Measurements from ENCODE around the gene ADAMTS15.
"Not testable (repeated sequence)": the region's sequence is repeated elsewhere in the genome, so short reads cannot be mapped to it uniquely, and the experiment has no call there.

ADAMTS15 gene

GRCh38 chr11:130428316-130429119 lies 19.9 kb upstream of the ADAMTS15 start, which contains the start of gene ADAMTS8:
Gene ADAMTS8 (minus strand): TSS chr11:130428609. CDS start chr11:130428286, 323 bp downstream.
- intact Hi-C loops (cut with DNase I), result loop anchor here (5.0 kb wide), 1 partner anchor 36 kb away; no protein-coding TSS in a partner anchor
- peak in 27 of 42 donors; percentile 25 to 75 (median 57) for DNase-seq

- intact Hi-C loops (cut with DNase I), result loop anchor here (5.0 kb wide), 1 partner anchor 37 kb away; no protein-coding TSS in a partner anchor
- DNase-seq, result no peak
Observed at GRCh38 chr11:130429120-130429681, 19.2 kb upstream of the ADAMTS15 start.

- no peak for DNase-seq
- intact Hi-C loops (cut with DNase I), result loop anchor here (5.0 to 10.0 kb wide), 3 partner anchors 38 to 465 kb away; no protein-coding TSS in a partner anchor
Observed at GRCh38 chr11:130429983-130430382, 18.5 kb upstream of the ADAMTS15 start.

GRCh38 chr11:130431331-130431773 lies 17.1 kb upstream of the ADAMTS15 start:
- peak; percentile 66 to 94 (median 84) for DNase-seq
- intact Hi-C loops (cut with DNase I), result loop anchor here (10.0 kb wide), 2 partner anchors 233 to 463 kb away; no protein-coding TSS in a partner anchor

GRCh38 chr11:130431801-130432200 lies 16.6 kb upstream of the ADAMTS15 start:
- intact Hi-C loops (cut with DNase I), result loop anchor here (10.0 kb wide), 2 partner anchors 233 to 463 kb away; no protein-coding TSS in a partner anchor
- no peak for DNase-seq

GRCh38 chr11:130433357-130433756 lies 15.1 kb upstream of the ADAMTS15 start:
- intact Hi-C loops (cut with DNase I), result loop anchor here (10.0 kb wide), 2 partner anchors 231 to 461 kb away; no protein-coding TSS in a partner anchor
- DNase-seq, result no peak

GRCh38 chr11:130434521-130435223 lies 13.8 kb upstream of the ADAMTS15 start:
- peak; percentile 57 to 93 (median 86) for DNase-seq
- intact Hi-C loops (cut with DNase I), result loop anchor here (1.0 to 10.0 kb wide), 3 partner anchors 230 to 460 kb away; no protein-coding TSS in a partner anchor

- no peak for DNase-seq
- intact Hi-C loops (cut with DNase I), result loop anchor here (10.0 kb wide), 2 partner anchors 229 to 459 kb away; no protein-coding TSS in a partner anchor
Observed at GRCh38 chr11:130435671-130436070, 12.8 kb upstream of the ADAMTS15 start.

- intact Hi-C loops (cut with DNase I), result loop anchor here (10.0 kb wide), 2 partner anchors 229 to 459 kb away; no protein-coding TSS in a partner anchor
- DNase-seq, result no peak
Observed at GRCh38 chr11:130436171-130436570, 12.3 kb upstream of the ADAMTS15 start.

GRCh38 chr11:130437848-130438247 lies 10.6 kb upstream of the ADAMTS15 start:
- DNase-seq, result no peak
- intact Hi-C loops (cut with DNase I), result loop anchor here (10.0 kb wide), 2 partner anchors 227 to 457 kb away; no protein-coding TSS in a partner anchor

GRCh38 chr11:130438401-130439159 lies 9.9 kb upstream of the ADAMTS15 start:
- DNase-seq, result not testable (repeated sequence)
- intact Hi-C loops (cut with DNase I), result loop anchor here (10.0 kb wide), 2 partner anchors 226 to 456 kb away; no protein-coding TSS in a partner anchor

- intact Hi-C loops (cut with DNase I), result loop anchor here (10.0 kb wide), 2 partner anchors 226 to 456 kb away; no protein-coding TSS in a partner anchor
- DNase-seq, result no peak
Observed at GRCh38 chr11:130439160-130439519, 9.3 kb upstream of the ADAMTS15 start.

GRCh38 chr11:130439876-130440275 lies 8.6 kb upstream of the ADAMTS15 start:
- intact Hi-C loops (cut with DNase I), result loop anchor here (10.0 kb wide), 2 partner anchors 225 to 455 kb away; no protein-coding TSS in a partner anchor
- DNase-seq, result no peak

- intact Hi-C loops (cut with DNase I), result no loop called here
- DNase-seq, result no peak
Observed at GRCh38 chr11:130441719-130442118, 6.7 kb upstream of the ADAMTS15 start.

GRCh38 chr11:130442737-130443136 lies 5.7 kb upstream of the ADAMTS15 start:
- DNase-seq, result no peak
- intact Hi-C loops (cut with DNase I), result no loop called here

GRCh38 chr11:130445788-130446187 lies 2.7 kb upstream of the ADAMTS15 start:
- DNase-seq, result no peak
- intact Hi-C loops (cut with DNase I), result no loop called here

GRCh38 chr11:130448039-130448415 lies 418 bp upstream of the ADAMTS15 start:
- DNase-seq, result no peak
- intact Hi-C loops (cut with DNase I), result no loop called here

GRCh38 chr11:130449310-130449990 lies 1.0 kb downstream of the ADAMTS15 start:
- DNase-seq, result no peak
- intact Hi-C loops (cut with DNase I), result no loop called here

All from head of caudate nucleus (tissue), 42 donors.